Neuron (in vitro differentiated cells): Measurements from ENCODE around the gene DCUN1D3.
A peak's percentile ranks its signal among the peaks of the same experiment; 100 is the strongest.
"Not testable (repeated sequence)": the region's sequence is repeated elsewhere in the genome, so short reads cannot be mapped to it uniquely, and the experiment has no call there.

ENCODE experiments used
- H2AFZ ChIP-seq: one replicate; pipeline ENCODE4 v1.6.1; 2013; ENCODE audit warnings: low read depth, mild to moderate bottlenecking, inconsistent platforms, low read length, moderate library complexity
- H3K27me3 ChIP-seq: one replicate; pipeline ENCODE4 v1.6.1; 2013; ENCODE audit warnings: low read length; ENCODE audit not compliant: insufficient read depth
- H3K36me3 ChIP-seq: one replicate; pipeline ENCODE4 v1.6.1; 2013; ENCODE audit warnings: low read length; ENCODE audit not compliant: insufficient read depth
- H3K4me1 ChIP-seq: one replicate; pipeline ENCODE4 v1.6.1; 2013; ENCODE audit warnings: low read length; ENCODE audit not compliant: insufficient read depth
- H3K4me3 ChIP-seq: 2 replicates; pipeline ENCODE4 v1.5.1; 2013; ENCODE audit warnings: mild to moderate bottlenecking, low read length, moderate library complexity
- H3K9me3 ChIP-seq: one replicate; pipeline ENCODE4 v1.6.1; 2013; ENCODE audit warnings: low read length

The DCUN1D3 gene

GRCh38 chr16:20812510-20812909 is 87.6 kb downstream of the DCUN1D3 start:
- H3K4me3 ChIP-seq = no peak overlapping the region
- H3K4me1 ChIP-seq = no peaks in the 10 kb centered on the region
- H2AFZ ChIP-seq = no peak overlapping the region
- no peaks in the 10 kb centered on the region for H3K27me3 ChIP-seq
- peaks cover 11% of the 10 kb centered on the region for H3K36me3 ChIP-seq
- H3K9me3 ChIP-seq = no peaks in the 10 kb centered on the region

DNA sequence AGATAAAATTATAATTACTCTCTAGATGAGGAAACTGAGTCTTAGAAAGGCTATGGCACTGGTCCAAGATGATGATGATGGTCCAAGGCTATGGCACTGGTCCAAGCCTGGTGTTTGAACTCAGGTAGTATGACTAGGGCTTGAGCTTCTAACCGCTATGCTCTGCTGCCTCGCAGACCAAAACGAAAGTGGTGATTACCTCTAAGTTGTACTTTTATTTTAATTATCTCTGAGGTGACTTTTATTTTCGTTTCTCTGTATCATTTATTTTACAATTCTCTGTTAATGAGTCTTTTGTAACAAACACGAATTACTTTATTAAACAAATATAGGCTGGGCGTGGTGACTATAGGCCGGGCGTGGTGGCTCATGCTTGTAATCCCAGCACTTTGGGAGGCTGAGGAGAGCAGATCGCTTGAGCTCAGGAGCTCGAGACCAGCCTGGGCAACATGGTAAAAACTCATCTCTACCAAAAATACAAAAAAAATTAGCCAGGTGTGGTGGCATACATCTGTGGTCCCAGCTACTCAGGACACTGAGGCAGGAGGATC is 88.2 kb downstream of the DCUN1D3 start:
- Histone ChIP-seq H3K36me3 (peaks cover 11% of the 10 kb centered on the region), H2AFZ (no peak overlapping the region), H3K4me3 (no peak overlapping the region), H3K9me3 (no peaks in the 10 kb centered on the region), H3K4me1 (peaks cover 2% of the 10 kb centered on the region), H3K27me3 (no peaks in the 10 kb centered on the region)

- Histone ChIP-seq H3K9me3 (no peaks in the 10 kb centered on the region), H3K36me3 (no peaks in the 10 kb centered on the region), H3K27me3 (no peaks in the 10 kb centered on the region), H3K4me1 (peaks cover 2% of the 10 kb centered on the region), H3K4me3 (peak overlapping the region; percentile 72), H2AFZ (no peak overlapping the region)
Measured at GRCh38 chr16:20807862-20808261, 92.3 kb downstream of the DCUN1D3 start.

DNA sequence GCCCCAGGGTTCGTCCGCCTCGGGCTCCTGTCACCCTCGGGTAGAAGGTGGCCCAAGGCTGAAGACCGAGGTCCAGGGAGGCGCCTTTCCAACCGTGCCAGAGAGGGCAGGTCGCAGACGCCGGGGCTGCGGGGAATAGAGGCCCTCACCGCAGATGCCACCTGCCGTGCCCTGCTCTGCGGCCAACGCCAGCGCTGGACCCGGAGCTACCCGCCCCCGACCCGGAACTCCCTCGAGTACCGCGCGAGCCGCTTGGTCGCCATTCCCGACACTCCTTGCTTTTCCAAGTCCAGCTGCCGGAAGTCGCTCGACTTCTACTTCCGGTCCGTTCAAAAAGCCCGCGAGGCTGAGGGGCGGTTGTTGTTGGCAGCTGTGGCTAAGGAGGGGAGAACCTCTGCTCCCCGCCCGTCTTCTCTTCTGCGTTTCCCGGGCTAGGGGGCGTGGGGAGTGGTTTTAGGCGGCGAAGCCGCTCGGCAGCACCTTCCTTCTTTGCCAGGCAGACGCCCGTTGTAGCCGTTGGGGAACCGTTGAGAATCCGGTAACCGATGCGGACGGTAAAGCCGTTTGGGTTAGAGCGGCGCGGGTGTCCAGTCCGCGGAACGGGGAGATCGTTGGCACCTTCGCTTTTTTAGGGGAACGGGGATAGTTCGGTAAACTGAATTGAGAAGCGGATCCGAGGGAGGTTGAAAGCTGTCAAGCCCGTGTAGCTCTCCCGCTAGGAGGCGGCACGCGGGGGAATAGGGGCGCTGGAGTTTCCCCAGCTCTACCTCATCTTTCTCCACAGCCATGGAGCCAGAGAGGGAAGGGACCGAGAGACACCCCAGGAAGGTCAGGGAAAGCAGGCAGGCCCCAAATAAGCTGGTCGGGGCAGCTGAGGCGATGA is 93.7 kb downstream of the DCUN1D3 start, which contains the start of the genes ERI2 and REXO5:
ERI2 (minus strand) TSS at position 305 of the 883 bp plus-strand sequence; CDS start at position 263, 42 bp downstream.
REXO5 (plus strand) TSS at position 360 of the 883 bp plus-strand sequence; CDS start at position 787, 427 bp downstream.
- peak within 1 kb of the TSS; percentile 97 for H2AFZ ChIP-seq
- H3K4me1 ChIP-seq = peaks cover 2% of the 10 kb centered on the region
- H3K27me3 ChIP-seq = no peaks in the 10 kb centered on the region
- peak within 1 kb of the TSS; percentile 72 for H3K4me3 ChIP-seq
- peaks cover 2% of the 10 kb centered on the region for H3K36me3 ChIP-seq
- no peaks in the 10 kb centered on the region for H3K9me3 ChIP-seq

DNA sequence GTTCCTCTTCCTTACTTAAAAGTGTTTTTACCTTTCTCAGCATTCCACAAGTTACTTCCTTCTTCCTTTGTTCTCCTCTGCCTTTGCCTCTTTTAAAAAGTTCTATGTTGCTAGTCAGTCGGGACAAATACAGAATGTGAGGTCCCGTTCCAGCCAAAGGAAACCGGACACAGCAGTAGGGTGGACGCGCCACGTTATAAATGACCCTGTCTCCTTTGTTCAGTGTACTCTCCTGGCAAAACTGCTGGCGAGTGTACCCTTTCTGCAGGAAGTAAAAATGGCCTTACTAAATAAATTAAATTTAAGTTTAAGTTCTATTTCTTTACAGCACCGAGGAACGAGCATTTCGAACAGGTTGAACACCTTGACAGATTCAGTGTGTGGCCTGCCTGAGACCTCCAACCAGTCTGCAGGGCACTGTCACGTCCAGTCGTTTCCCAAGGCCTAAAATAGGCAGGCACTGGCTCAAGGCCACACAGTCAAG is 94.4 kb downstream of the DCUN1D3 start:
- H2AFZ ChIP-seq = peak overlapping the region; percentile 97
- not testable (repeated sequence) for H3K4me1 ChIP-seq, H3K9me3 ChIP-seq, H3K36me3 ChIP-seq, H3K27me3 ChIP-seq
- peak overlapping the region; percentile 72 for H3K4me3 ChIP-seq
